KBM-7 (cell line): ENCODE measurements around the gene TENM4.

Experiments
- DNase-seq: peaks from one replicate; pipeline ENCODE4 v3.0.0-alpha.2; 2015
- in situ Hi-C: fragments of 300-500 bp; cut with MboI; formaldehyde crosslinking; loops from 2 replicates; pipeline ENCODE4 v1.14.3; 2020; ENCODE audit warnings: low sequenced_read_pairs, low pct_unique_long_range_greater_than_20kb, mixed read lengths

TENM4 gene

GRCh38 chr11:78930810-78931523 is 509.9 kb downstream of the TENM4 start:
- in situ Hi-C loops: no loop called here
- DNase-seq: no peak

- in situ Hi-C loops: no loop called here
- no peak for DNase-seq
Observed at GRCh38 chr11:78929906-78930220, 511.0 kb downstream of the TENM4 start.

- DNase-seq: no peak
- in situ Hi-C loops: no loop called here
Observed at GRCh38 chr11:78929207-78929905, 511.5 kb downstream of the TENM4 start.

- DNase-seq: no peak
- in situ Hi-C loops: no loop called here
Observed at GRCh38 chr11:78927511-78927910, 513.3 kb downstream of the TENM4 start.

- DNase-seq: no peak
- in situ Hi-C loops: no loop called here
Observed at GRCh38 chr11:78926633-78927338, 514.0 kb downstream of the TENM4 start.

GRCh38 chr11:78925387-78925786 is 515.4 kb downstream of the TENM4 start:
- in situ Hi-C loops: no loop called here
- DNase-seq: no peak

GRCh38 chr11:78922859-78923625 is 517.8 kb downstream of the TENM4 start:
- DNase-seq: no peak
- in situ Hi-C loops: no loop called here

GRCh38 chr11:78921509-78921908 is 519.3 kb downstream of the TENM4 start:
- DNase-seq: no peak
- in situ Hi-C loops: no loop called here

- in situ Hi-C loops: no loop called here
Observed at GRCh38 chr11:78920329-78920728, 520.5 kb downstream of the TENM4 start.

GRCh38 chr11:78916759-78917158 is 524.1 kb downstream of the TENM4 start:
- in situ Hi-C loops: no loop called here
- DNase-seq: no peak

More at GRCh38 chr11:78920329-78920728, 520.5 kb downstream of the TENM4 start:
- DNase-seq: no peak

GRCh38 chr11:78914503-78914902 is 526.3 kb downstream of the TENM4 start:
- no peak for DNase-seq
- in situ Hi-C loops: no loop called here

GRCh38 chr11:78912778-78913177 is 528.1 kb downstream of the TENM4 start:
- no peak for DNase-seq
- in situ Hi-C loops: no loop called here

- no peak for DNase-seq
- in situ Hi-C loops: no loop called here
Observed at GRCh38 chr11:78910322-78910721, 530.5 kb downstream of the TENM4 start.

- in situ Hi-C loops: no loop called here
- no peak for DNase-seq
Observed at GRCh38 chr11:78909386-78909785, 531.4 kb downstream of the TENM4 start.

GRCh38 chr11:78907636-78908035 is 533.2 kb downstream of the TENM4 start:
- in situ Hi-C loops: no loop called here
- no peak for DNase-seq

GRCh38 chr11:78906566-78906965 is 534.3 kb downstream of the TENM4 start:
- in situ Hi-C loops: no loop called here
- DNase-seq: no peak

- in situ Hi-C loops: no loop called here
- no peak for DNase-seq
Observed at GRCh38 chr11:78905756-78906155, 535.1 kb downstream of the TENM4 start.

- in situ Hi-C loops: no loop called here
- DNase-seq: no peak
Observed at GRCh38 chr11:78902771-78903507, 537.9 kb downstream of the TENM4 start.

GRCh38 chr11:78901831-78902230 is 539.0 kb downstream of the TENM4 start:
- DNase-seq: no peak
- in situ Hi-C loops: no loop called here
